SK-N-MC (cell line): ENCODE measurements around the gene TRIM47.

ENCODE experiments used
- DNase-seq: peaks from one replicate; pipeline ENCODE4 v3.0.0-alpha.2; 2011; ENCODE audit warnings: low read depth, low spot score
- H3K27ac ChIP-seq: fragments of 200-600 bp; sonication (generic); 2 replicates; pipeline ENCODE4 v1.5.1; 2016; ENCODE audit warnings: mixed run types
- H3K36me3 ChIP-seq: fragments of 200-600 bp; sonication (generic); 2 replicates; pipeline ENCODE4 v1.6.1; 2017; ENCODE audit warnings: antibody characterized with exemption, low read length, mixed read lengths; ENCODE audit not compliant: insufficient read depth
- H3K4me3 ChIP-seq: fragments of 200-600 bp; sonication (generic); 2 replicates; pipeline ENCODE4 v1.5.1; 2016
- H3K9ac ChIP-seq: fragments of 200-600 bp; sonication (generic); 2 replicates; pipeline ENCODE4 v1.8.0; 2017; ENCODE audit warnings: mixed run types, mixed read lengths; ENCODE audit not compliant: insufficient read length
- H3K9me3 ChIP-seq: fragments of 200-600 bp; sonication (generic); 2 replicates; pipeline ENCODE4 v1.6.1; 2017; ENCODE audit warnings: low read depth, mild to moderate bottlenecking, antibody characterized with exemption, low read length, moderate library complexity, mixed read lengths
- EZH2 ChIP-seq: fragments of 200-600 bp; sonication (generic); IDR thresholded peaks from one replicate; pipeline ENCODE4 v1.6.1; 2017; ENCODE audit warnings: antibody characterized with exemption
- FOXP2 ChIP-seq: optimal IDR thresholded peaks from 2 replicates; pipeline ENCODE3; 2011; ENCODE audit warnings: mild to moderate bottlenecking, moderate library complexity; ENCODE audit not compliant: insufficient read depth; ENCODE audit errors: extremely low read length, control extremely low read depth
- POLR2AphosphoS5 ChIP-seq: IDR thresholded peaks from 2 replicates; pipeline ENCODE4 v1.6.1; 2012; ENCODE audit warnings: mild to moderate bottlenecking, low read depth, low read length, borderline replicate concordance

TRIM47 gene

GRCh38 chr17:75910699-75911098 lies 32.3 kb upstream of the TRIM47 start:
- H3K27ac ChIP-seq: no peak overlapping the region
- no peaks in the 10 kb centered on the region for H3K36me3 ChIP-seq
- no peak overlapping the region for H3K4me3 ChIP-seq
- no peak for DNase-seq
- H3K9me3 ChIP-seq: no peaks in the 10 kb centered on the region
- TF ChIP-seq FOXP2 (no peak), POLR2AphosphoS5 (no peak), EZH2 (no peak)
- no peak overlapping the region for H3K9ac ChIP-seq

GRCh38 chr17:75909812-75910274 lies 31.5 kb upstream of the TRIM47 start:
- no peak for DNase-seq
- Histone ChIP-seq H3K36me3 (no peaks in the 10 kb centered on the region), H3K4me3 (no peak overlapping the region), H3K27ac (0 out of 2 replicates have a peak overlapping the region, but pooled peaks have one; percentile 13), H3K9ac (no peak overlapping the region), H3K9me3 (no peaks in the 10 kb centered on the region)
- TF ChIP-seq POLR2AphosphoS5 (no peak), FOXP2 (no peak), EZH2 (no peak)

GRCh38 chr17:75909051-75909811 lies 30.9 kb upstream of the TRIM47 start:
- TF ChIP-seq FOXP2: no peak
- Histone ChIP-seq H3K36me3 (no peaks in the 10 kb centered on the region), H3K27ac (no peak overlapping the region), H3K4me3 (no peak overlapping the region), H3K9me3 (no peaks in the 10 kb centered on the region), H3K9ac (no peak overlapping the region)
- DNase-seq: no peak

- Histone ChIP-seq H3K4me3 (no peak overlapping the region), H3K9ac (no peak overlapping the region), H3K36me3 (no peaks in the 10 kb centered on the region), H3K9me3 (no peaks in the 10 kb centered on the region), H3K27ac (no peak overlapping the region)
- no peak for DNase-seq
- no peak for TF ChIP-seq FOXP2
- TF ChIP-seq POLR2AphosphoS5: no peak
- no peak for TF ChIP-seq EZH2
These were observed 29.8 kb upstream of the TRIM47 start for GRCh38 chr17:75908201-75908600.

GRCh38 chr17:75906143-75906884 lies 27.9 kb upstream of the TRIM47 start:
- Histone ChIP-seq H3K9ac (no peak overlapping the region), H3K27ac (no peak overlapping the region), H3K9me3 (no peaks in the 10 kb centered on the region), H3K36me3 (peaks cover 7% of the 10 kb centered on the region; the same call in 1 of the 2 replicates), H3K4me3 (no peak overlapping the region)
- no peak for TF ChIP-seq FOXP2
- no peak for DNase-seq

- H3K27ac ChIP-seq: peak within 1 kb of the TSS; percentile 78
- peak; percentile 20 for DNase-seq
These were observed 26.6 kb upstream of the TRIM47 start, which contains the start of gene MRPL38 for GRCh38 chr17:75904749-75905521. Gene MRPL38, minus strand, starts transcription at chr17:75904884. Its CDS starts 9 bp downstream, at chr17:75904875.

GRCh38 chr17:75902406-75902805 lies 24.0 kb upstream of the TRIM47 start:
- no peak overlapping the region for H3K27ac ChIP-seq
- no peak for DNase-seq
- no peak overlapping the region for H3K4me3 ChIP-seq
- H3K36me3 ChIP-seq: peaks cover 28% of the 10 kb centered on the region; the same call in 1 of the 2 replicates
- H3K9ac ChIP-seq: no peak overlapping the region
- TF ChIP-seq POLR2AphosphoS5 (no peak), FOXP2 (no peak), EZH2 (no peak)
- no peaks in the 10 kb centered on the region for H3K9me3 ChIP-seq

More at GRCh38 chr17:75904749-75905521, 26.6 kb upstream of the TRIM47 start, which contains the start of gene MRPL38:
- TF ChIP-seq EZH2: no peak
- TF ChIP-seq POLR2AphosphoS5: peak; percentile 65
- no peak for TF ChIP-seq FOXP2
- peak within 1 kb of the TSS; percentile 88 for H3K9ac ChIP-seq
- peak within 1 kb of the TSS; percentile 86 for H3K4me3 ChIP-seq
- peaks cover 17% of the 10 kb centered on the region; the same call in 1 of the 2 replicates for H3K36me3 ChIP-seq
- no peaks in the 10 kb centered on the region for H3K9me3 ChIP-seq

GRCh38 chr17:75901727-75902126 lies 23.3 kb upstream of the TRIM47 start:
- H3K36me3 ChIP-seq: peaks cover 28% of the 10 kb centered on the region; the same call in 1 of the 2 replicates
- no peak overlapping the region for H3K9ac ChIP-seq
- no peaks in the 10 kb centered on the region for H3K9me3 ChIP-seq
- H3K4me3 ChIP-seq: no peak overlapping the region
- no peak for DNase-seq
- no peak overlapping the region for H3K27ac ChIP-seq
- TF ChIP-seq EZH2: no peak
- no peak for TF ChIP-seq POLR2AphosphoS5
- TF ChIP-seq FOXP2: no peak
